ENCODE results near the gene CDC5L. TPM values are rescaled to one million over a fixed set of nuclear protein-coding genes. Genes with fewer than 3 reads are reported as not detected.

Gene CDC5L
- total RNA-seq, 1 experiment from 2014 or later: 23.8 TPM

DNA sequence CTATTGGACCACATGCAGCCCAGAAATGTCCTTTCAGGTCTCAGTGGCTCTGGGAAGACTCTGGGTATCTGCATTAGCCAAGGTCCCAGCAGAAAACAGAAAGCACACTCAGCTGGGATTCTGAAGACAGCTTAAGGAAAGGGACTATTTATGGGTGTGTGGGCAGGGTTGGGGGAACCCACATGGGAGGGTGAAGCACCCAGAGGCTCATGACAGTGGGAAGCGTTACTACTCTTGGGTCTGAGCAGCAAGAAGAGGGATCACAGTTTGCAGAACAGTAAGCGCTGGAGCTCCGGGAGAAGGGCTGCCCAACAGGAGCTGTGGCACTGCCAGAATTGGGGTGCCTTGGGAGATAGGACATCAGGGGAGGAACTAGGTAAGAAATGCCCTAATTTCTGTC lies 12.4 kb upstream of the CDC5L start:
- H3K4me1 ChIP-seq: no peaks in the 10 kb centered on the region
- Mint-ChIP-seq H3K36me3 (ENCODE audit: insufficient read depth, unreplicated experiment) (no peaks in the 10 kb centered on the region), H3K4me1 (ENCODE audit: low read depth, unreplicated experiment) (no peaks in the 10 kb centered on the region), H3K9me3 (ENCODE audit: unreplicated experiment) (no peaks in the 10 kb centered on the region), H3K4me3 (ENCODE audit: unreplicated experiment) (no peak overlapping the region), H3K27ac (ENCODE audit: unreplicated experiment) (no peak overlapping the region), H3K27me3 (ENCODE audit: insufficient read depth, unreplicated experiment) (peaks cover 5% of the 10 kb centered on the region)
- H3K36me3 ChIP-seq (ENCODE audit: control insufficient read depth, insufficient read depth, low read length): no peaks in the 10 kb centered on the region
- TF ChIP-seq, protein P1, sequence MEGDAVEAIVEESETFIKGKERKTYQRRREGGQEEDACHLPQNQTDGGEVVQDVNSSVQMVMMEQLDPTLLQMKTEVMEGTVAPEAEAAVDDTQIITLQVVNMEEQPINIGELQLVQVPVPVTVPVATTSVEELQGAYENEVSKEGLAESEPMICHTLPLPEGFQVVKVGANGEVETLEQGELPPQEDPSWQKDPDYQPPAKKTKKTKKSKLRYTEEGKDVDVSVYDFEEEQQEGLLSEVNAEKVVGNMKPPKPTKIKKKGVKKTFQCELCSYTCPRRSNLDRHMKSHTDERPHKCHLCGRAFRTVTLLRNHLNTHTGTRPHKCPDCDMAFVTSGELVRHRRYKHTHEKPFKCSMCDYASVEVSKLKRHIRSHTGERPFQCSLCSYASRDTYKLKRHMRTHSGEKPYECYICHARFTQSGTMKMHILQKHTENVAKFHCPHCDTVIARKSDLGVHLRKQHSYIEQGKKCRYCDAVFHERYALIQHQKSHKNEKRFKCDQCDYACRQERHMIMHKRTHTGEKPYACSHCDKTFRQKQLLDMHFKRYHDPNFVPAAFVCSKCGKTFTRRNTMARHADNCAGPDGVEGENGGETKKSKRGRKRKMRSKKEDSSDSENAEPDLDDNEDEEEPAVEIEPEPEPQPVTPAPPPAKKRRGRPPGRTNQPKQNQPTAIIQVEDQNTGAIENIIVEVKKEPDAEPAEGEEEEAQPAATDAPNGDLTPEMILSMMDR (IDR thresholded peaks at IDR 0.05; ENCODE audit: insufficient read depth in 1 of 2, low read depth in 1 of 2, low read length in 1 of 2, severe bottlenecking in 1 of 2, unreplicated experiment in 1 of 2): no peak
- ChIA-PET CTCF (interaction anchor here (0.7 kb wide), 1 partner anchor 66 kb away, joined by 3 read pairs; no protein-coding TSS in a partner anchor), POLR2A (no interaction called here)
- H3K4me3 ChIP-seq (ENCODE audit: low read depth, low read length): no peak overlapping the region
- intact Hi-C loops (cut with micrococcal nuclease; ENCODE audit: unreplicated experiment): no loop called here
- H3K27me3 ChIP-seq (replicated peaks; ENCODE audit: control insufficient read depth, insufficient read depth, low read length): no peaks in the 10 kb centered on the region
- BruUV-seq (replicated peaks): no TSS peak
- H3K9me3 ChIP-seq: no peaks in the 10 kb centered on the region
- DNase-seq: no peak

DNA sequence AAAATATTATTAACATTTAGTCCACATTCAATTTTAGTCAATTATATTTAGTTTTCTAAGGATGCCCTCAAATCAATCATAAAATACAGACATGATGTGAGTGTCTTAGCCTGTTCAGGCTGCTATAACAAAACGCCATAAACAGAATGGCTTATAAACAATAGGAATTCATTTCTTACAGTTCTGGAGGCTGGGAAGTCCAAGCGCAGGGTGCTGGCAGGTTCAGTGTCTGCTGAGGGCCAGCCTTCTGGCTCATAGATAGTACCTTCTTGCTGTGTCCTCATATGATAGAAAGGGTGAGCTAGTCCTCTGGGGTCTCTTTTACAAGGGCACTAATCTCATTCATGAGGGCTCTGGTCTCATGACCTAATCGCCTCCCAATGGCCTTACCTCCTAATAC lies 10.0 kb upstream of the CDC5L start:
- intact Hi-C loops (cut with micrococcal nuclease; ENCODE audit: unreplicated experiment): no loop called here
- CTCF ChIA-PET: no interaction called here

DNA sequence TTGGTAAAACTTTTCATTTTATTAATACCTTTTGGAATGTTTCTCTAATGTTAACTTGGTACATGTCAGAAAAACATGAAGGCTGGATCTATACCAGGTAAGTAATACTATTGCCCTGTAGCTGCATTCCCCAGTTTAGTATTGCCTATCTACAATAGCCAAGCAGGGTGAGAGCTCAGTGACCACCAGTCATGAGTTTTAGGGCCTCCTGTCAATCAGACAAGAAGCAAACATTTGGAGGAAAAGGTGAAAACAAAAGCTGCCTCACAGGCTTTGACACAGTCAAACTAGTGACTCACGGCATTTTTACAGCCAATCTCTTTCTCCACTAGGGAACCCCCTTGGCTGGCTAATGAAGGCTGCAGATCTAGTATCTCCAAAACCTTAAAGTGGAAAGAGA lies 9.5 kb upstream of the CDC5L start:
- ChIA-PET CTCF (no interaction called here), POLR2A (no interaction called here)
- Mint-ChIP-seq H3K36me3 (ENCODE audit: insufficient read depth, unreplicated experiment) (no peaks in the 10 kb centered on the region), H3K4me1 (ENCODE audit: low read depth, unreplicated experiment) (no peaks in the 10 kb centered on the region), H3K27ac (ENCODE audit: unreplicated experiment) (no peak overlapping the region), H3K4me3 (ENCODE audit: unreplicated experiment) (no peak overlapping the region), H3K9me3 (ENCODE audit: unreplicated experiment) (no peaks in the 10 kb centered on the region), H3K27me3 (ENCODE audit: insufficient read depth, unreplicated experiment) (peaks cover 3% of the 10 kb centered on the region)
- intact Hi-C loops (cut with micrococcal nuclease; ENCODE audit: unreplicated experiment): no loop called here
- Histone ChIP-seq H3K27me3 (replicated peaks; ENCODE audit: control insufficient read depth, insufficient read depth, low read length) (no peaks in the 10 kb centered on the region), H3K9me3 (no peaks in the 10 kb centered on the region), H3K36me3 (ENCODE audit: control insufficient read depth, insufficient read depth, low read length) (no peaks in the 10 kb centered on the region), H3K4me1 (no peaks in the 10 kb centered on the region), H3K4me3 (ENCODE audit: low read depth, low read length) (no peak overlapping the region)
- no peak for DNase-seq
- BruUV-seq (replicated peaks): no TSS peak
- TF ChIP-seq, protein P1 (IDR thresholded peaks at IDR 0.05; ENCODE audit: insufficient read depth in 1 of 2, low read depth in 1 of 2, low read length in 1 of 2, severe bottlenecking in 1 of 2, unreplicated experiment in 1 of 2): no peak

More for the DNA sequence above, 10.0 kb upstream of the CDC5L start:
- POLR2A ChIA-PET: no interaction called here
- H3K36me3 ChIP-seq (ENCODE audit: control insufficient read depth, insufficient read depth, low read length): no peaks in the 10 kb centered on the region
- Mint-ChIP-seq H3K4me1 (ENCODE audit: low read depth, unreplicated experiment) (no peaks in the 10 kb centered on the region), H3K27me3 (ENCODE audit: insufficient read depth, unreplicated experiment) (peaks cover 7% of the 10 kb centered on the region), H3K9me3 (ENCODE audit: unreplicated experiment) (no peaks in the 10 kb centered on the region), H3K27ac (ENCODE audit: unreplicated experiment) (no peak overlapping the region), H3K36me3 (ENCODE audit: insufficient read depth, unreplicated experiment) (no peaks in the 10 kb centered on the region), H3K4me3 (ENCODE audit: unreplicated experiment) (no peak overlapping the region)
- no peaks in the 10 kb centered on the region for H3K4me1 ChIP-seq
- H3K27me3 ChIP-seq (replicated peaks; ENCODE audit: control insufficient read depth, insufficient read depth, low read length): no peaks in the 10 kb centered on the region
- DNase-seq: no peak
- no peaks in the 10 kb centered on the region for H3K9me3 ChIP-seq
- BruUV-seq (replicated peaks): no TSS peak
- H3K4me3 ChIP-seq (ENCODE audit: low read depth, low read length): no peak overlapping the region
- TF ChIP-seq, protein P1 (IDR thresholded peaks at IDR 0.05; ENCODE audit: insufficient read depth in 1 of 2, low read depth in 1 of 2, low read length in 1 of 2, severe bottlenecking in 1 of 2, unreplicated experiment in 1 of 2): no peak
